SIG-M5 treated with dmso at 0.1 percent for 504 hours (cell line): ENCODE results near the gene RUNX3.
"Not testable (repeated sequence)": the region's sequence is repeated elsewhere in the genome, so short reads cannot be mapped to it uniquely, and the experiment has no call there.

ENCODE experiments used
- DNase-seq: peaks from one replicate; lab custom pipeline; 2025; ENCODE audit not compliant: unreplicated experiment; lab: John Stamatoyannopoulos, UW

Gene RUNX3

GRCh38 chr1:24930260-24931145, at the start of gene RUNX3:
TSS of gene RUNX3 (minus strand) at chr1:24930276. CDS start at chr1:24929868, 408 bp downstream.
- DNase-seq = peak; percentile 63

GRCh38 chr1:24979232-24979631, 49.2 kb upstream of the RUNX3 start:
- DNase-seq = not testable (repeated sequence)

GRCh38 chr1:24978383-24979032, 48.4 kb upstream of the RUNX3 start:
- peak; percentile 40 for DNase-seq

GRCh38 chr1:24975391-24975790, 45.3 kb upstream of the RUNX3 start:
- DNase-seq = no peak

GRCh38 chr1:24973315-24973714, 43.2 kb upstream of the RUNX3 start:
- DNase-seq = no peak

- DNase-seq = no peak
Measured at GRCh38 chr1:24972915-24973242, 42.8 kb upstream of the RUNX3 start.

GRCh38 chr1:24972221-24972914, 42.3 kb upstream of the RUNX3 start:
- DNase-seq = peak; percentile 3

- DNase-seq = no peak
Measured at GRCh38 chr1:24970926-24971875, 41.1 kb upstream of the RUNX3 start.

- DNase-seq = no peak
Measured at GRCh38 chr1:24970399-24970753, 40.3 kb upstream of the RUNX3 start.

- no peak for DNase-seq
Measured at GRCh38 chr1:24969596-24970398, 39.7 kb upstream of the RUNX3 start.

GRCh38 chr1:24968941-24969585, 39.0 kb upstream of the RUNX3 start:
- peak; percentile 31 for DNase-seq

GRCh38 chr1:24967962-24968361, 37.9 kb upstream of the RUNX3 start:
- no peak for DNase-seq

- DNase-seq = no peak
Measured at GRCh38 chr1:24967555-24967954, 37.5 kb upstream of the RUNX3 start.

GRCh38 chr1:24966724-24967346, 36.8 kb upstream of the RUNX3 start:
- peak; percentile 78 for DNase-seq

GRCh38 chr1:24966121-24966723, 36.1 kb upstream of the RUNX3 start:
- DNase-seq = no peak

GRCh38 chr1:24965571-24965930, 35.5 kb upstream of the RUNX3 start:
- DNase-seq = no peak

- DNase-seq = peak; percentile 80
Measured at GRCh38 chr1:24964811-24965570, 34.9 kb upstream of the RUNX3 start.
